Skeletal muscle satellite cell (primary cell): ENCODE data around the gene ST3GAL4.

Experiments used
- H3K27me3 ChIP-seq: 2 replicates; pipeline ENCODE4 v1.7.0; 2013; ENCODE audit warnings: low read length; ENCODE audit not compliant: control insufficient read depth, insufficient read depth
- H3K36me3 ChIP-seq: 2 replicates; pipeline ENCODE4 v1.7.0; 2013; ENCODE audit warnings: mild to moderate bottlenecking, control low read depth, low read length; ENCODE audit not compliant: insufficient read depth
- H3K4me1 ChIP-seq: 2 replicates; pipeline ENCODE4 v1.7.0; 2013; ENCODE audit warnings: low read length; ENCODE audit not compliant: control insufficient read depth, insufficient read depth
- H3K4me2 ChIP-seq: 2 replicates; pipeline ENCODE4 v1.7.0; 2013; ENCODE audit warnings: mild to moderate bottlenecking, low read length
- H3K4me3 ChIP-seq: 2 replicates; pipeline ENCODE4 v1.7.0; 2013; ENCODE audit warnings: low read length
- H3K9ac ChIP-seq: 2 replicates; pipeline ENCODE4 v1.7.0; 2013; ENCODE audit warnings: mild to moderate bottlenecking, low read depth, low read length, moderate library complexity
- H3K9me3 ChIP-seq: replicated peaks from 2 replicates; pipeline ENCODE4 v1.7.0; 2013; ENCODE audit warnings: mild to moderate bottlenecking, control low read depth, low read length

Gene ST3GAL4

DNA sequence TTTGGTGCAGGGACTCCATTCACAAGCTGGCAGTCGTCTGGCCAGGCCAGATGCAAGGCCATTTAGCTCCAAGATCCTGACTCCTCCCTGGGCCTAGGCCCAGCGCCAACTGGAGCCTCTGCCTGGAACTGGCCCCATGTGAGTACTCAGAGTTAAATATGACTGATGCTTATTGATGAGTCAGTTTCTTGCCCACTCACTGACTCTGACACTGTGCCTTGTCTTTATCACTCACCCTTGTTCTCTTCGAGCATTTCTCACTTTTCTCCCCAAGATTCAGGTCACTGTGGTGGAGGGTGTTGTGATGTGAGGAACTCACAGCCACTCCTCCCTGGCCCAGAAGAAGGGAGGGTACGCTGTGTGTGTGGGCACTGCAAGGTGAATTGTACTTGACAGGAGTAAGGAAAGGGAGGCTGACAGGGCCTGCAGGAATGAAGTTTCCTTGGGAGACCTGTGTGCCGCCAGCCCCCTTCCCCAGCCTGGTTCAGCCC lies 23.2 kb upstream of the ST3GAL4 start:
- H3K4me2 ChIP-seq: peak overlapping the region; percentile 58
- no peaks in the 10 kb centered on the region for H3K9me3 ChIP-seq
- no peak overlapping the region for H3K4me3 ChIP-seq
- peaks cover 18% of the 10 kb centered on the region for H3K4me1 ChIP-seq
- no peaks in the 10 kb centered on the region for H3K36me3 ChIP-seq
- H3K27me3 ChIP-seq: no peaks in the 10 kb centered on the region
- peak overlapping the region; percentile 14 for H3K9ac ChIP-seq

DNA sequence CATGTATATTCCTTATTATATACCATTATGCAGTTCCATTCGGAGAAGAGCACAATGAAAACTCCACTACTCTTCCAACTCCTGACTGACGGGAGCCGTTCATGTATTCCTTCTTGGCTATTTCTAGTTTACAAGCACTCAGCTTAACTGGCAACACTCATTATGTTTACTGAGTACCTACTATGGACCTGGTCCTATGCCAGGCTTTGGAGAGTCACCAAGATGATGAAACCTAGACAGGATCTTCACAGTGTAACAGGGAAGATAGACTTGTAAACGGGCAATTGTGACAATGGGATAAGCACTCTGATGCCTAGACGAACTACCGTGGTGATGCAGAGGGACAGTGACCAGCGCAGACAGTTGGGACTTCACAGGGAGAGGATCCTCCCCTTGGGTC lies 22.3 kb upstream of the ST3GAL4 start:
- no peak overlapping the region for H3K4me3 ChIP-seq
- H3K36me3 ChIP-seq: no peaks in the 10 kb centered on the region
- no peak overlapping the region for H3K4me2 ChIP-seq
- H3K9me3 ChIP-seq: no peaks in the 10 kb centered on the region
- H3K27me3 ChIP-seq: no peaks in the 10 kb centered on the region
- peaks cover 18% of the 10 kb centered on the region for H3K4me1 ChIP-seq
- H3K9ac ChIP-seq: no peak overlapping the region

DNA sequence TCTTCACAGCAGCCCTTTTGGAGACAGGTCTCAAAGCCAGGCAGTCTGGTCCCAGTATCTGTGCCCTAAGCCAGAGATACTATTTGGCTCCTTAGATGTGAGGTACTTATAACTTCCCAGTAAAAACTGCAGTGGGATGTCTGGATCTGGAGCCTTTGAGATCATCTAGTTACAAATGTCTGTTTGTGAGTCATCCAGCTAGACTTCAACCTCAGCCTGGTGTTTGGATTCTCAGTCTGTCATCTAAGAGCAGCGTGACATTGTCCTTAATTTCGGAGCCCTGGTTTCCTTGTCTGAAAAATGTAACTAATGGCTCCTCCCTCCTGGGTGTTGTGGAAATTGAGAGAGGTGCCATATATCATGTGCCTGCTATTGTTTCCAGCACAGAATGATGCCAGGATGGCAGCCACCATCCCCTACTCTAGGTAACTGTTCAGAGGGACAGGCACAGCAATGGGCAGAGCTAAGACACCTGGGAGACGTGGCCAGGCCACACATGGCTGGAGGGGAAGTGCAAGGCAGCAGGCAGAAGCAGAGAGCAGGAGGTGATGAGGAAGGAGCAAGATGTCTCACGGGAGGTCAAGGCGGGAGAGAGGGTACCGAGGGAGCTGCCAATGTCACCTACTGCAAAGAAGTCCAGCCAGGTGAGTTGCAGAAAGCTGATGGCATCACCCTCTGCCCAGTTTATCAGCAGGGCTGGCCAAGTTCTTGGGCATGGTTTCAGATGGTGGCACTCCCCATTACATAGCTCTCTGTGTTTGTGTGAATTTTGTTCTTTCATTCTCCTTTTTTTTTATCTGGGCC lies 20.6 kb upstream of the ST3GAL4 start:
- peaks cover 8% of the 10 kb centered on the region for H3K36me3 ChIP-seq
- H3K4me1 ChIP-seq: peaks cover 18% of the 10 kb centered on the region
- H3K9ac ChIP-seq: no peak overlapping the region
- H3K27me3 ChIP-seq: no peaks in the 10 kb centered on the region
- no peak overlapping the region for H3K4me3 ChIP-seq
- H3K4me2 ChIP-seq: no peak overlapping the region
- no peaks in the 10 kb centered on the region for H3K9me3 ChIP-seq

DNA sequence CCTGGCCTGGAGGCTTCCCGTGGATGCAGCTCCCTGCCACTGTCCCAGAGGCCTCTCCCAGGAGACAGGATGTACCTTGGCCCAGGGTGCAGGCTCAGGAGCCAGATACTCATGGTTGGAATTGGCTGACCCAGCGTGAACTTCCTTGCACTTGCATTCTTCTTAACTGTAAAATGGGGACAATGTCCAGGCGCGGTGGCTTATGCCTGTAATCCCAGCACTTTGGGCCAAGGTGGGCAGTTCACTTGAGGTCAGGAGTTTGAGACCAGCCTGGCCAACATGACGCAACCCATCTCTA lies 20.1 kb upstream of the ST3GAL4 start:
- H3K4me1 ChIP-seq: peaks cover 18% of the 10 kb centered on the region
- no peak overlapping the region for H3K4me2 ChIP-seq
- no peak overlapping the region for H3K4me3 ChIP-seq
- no peak overlapping the region for H3K9ac ChIP-seq
- no peaks in the 10 kb centered on the region for H3K27me3 ChIP-seq
- H3K36me3 ChIP-seq: peaks cover 8% of the 10 kb centered on the region
- no peaks in the 10 kb centered on the region for H3K9me3 ChIP-seq

DNA sequence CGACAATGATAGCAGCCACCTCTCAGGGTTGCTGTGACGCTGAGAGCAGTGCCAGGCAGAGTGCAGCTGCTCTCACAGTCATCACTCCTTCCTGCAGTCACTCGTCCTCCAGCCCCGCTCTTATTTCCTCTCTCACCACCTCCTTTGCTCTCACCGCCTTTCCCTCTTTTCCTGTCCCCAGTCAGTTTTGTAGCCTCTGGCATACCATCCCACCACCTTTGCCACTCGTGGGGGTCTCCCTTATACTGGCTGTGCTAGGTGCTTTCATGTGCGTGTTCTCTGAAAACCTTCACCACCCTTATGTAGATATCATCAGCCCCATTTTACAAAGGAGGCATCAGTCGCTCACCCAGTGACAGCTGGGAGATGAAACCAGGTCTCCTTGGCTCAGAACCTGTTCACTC lies 19.3 kb upstream of the ST3GAL4 start:
- Histone ChIP-seq H3K9ac (no peak overlapping the region), H3K4me2 (no peak overlapping the region), H3K36me3 (peaks cover 8% of the 10 kb centered on the region), H3K4me3 (no peak overlapping the region), H3K9me3 (no peaks in the 10 kb centered on the region), H3K27me3 (no peaks in the 10 kb centered on the region), H3K4me1 (peaks cover 20% of the 10 kb centered on the region)

DNA sequence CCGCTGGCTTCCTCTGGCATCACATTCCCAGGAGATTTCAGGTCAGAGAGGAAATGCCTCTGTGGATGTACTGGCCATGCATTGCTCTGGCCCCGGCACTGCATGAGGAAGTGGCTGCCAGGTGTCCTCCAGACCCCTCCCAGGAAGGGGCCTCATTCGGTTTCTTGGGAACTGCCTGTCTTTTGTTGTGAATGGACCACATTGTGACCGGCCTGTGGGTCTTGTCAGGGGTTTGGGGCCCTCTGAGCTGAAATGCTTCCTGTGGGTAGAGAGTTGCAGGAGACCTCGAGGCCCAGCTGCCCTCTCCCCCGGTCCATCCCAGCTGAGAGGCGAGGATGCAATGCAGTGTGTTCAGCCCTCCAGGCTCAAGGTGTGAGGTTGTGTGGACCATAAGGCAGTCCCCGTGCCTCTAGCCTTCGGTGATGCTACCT lies 18.8 kb upstream of the ST3GAL4 start:
- peaks cover 8% of the 10 kb centered on the region for H3K36me3 ChIP-seq
- H3K4me2 ChIP-seq: no peak overlapping the region
- H3K9me3 ChIP-seq: no peaks in the 10 kb centered on the region
- no peak overlapping the region for H3K9ac ChIP-seq
- H3K27me3 ChIP-seq: no peaks in the 10 kb centered on the region
- H3K4me3 ChIP-seq: no peak overlapping the region
- H3K4me1 ChIP-seq: peaks cover 24% of the 10 kb centered on the region

DNA sequence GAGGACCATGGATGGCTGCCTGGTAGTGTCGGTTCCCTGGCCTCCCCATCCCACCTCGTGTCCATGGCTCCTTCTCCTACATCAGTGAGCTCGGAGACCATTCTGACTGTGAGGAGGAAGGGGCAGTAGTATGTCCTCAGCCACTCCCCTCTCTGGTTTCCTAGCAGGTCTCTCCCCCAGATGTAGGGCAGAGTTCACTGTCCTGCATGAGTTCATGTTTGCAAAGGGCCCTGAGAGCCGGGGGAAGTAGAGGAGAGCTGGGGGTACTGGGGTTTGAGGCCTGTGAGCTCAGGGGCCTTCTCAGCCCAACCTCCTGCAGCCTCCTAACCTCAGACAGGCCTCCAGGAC lies 18.4 kb upstream of the ST3GAL4 start:
- peaks cover 24% of the 10 kb centered on the region for H3K4me1 ChIP-seq
- H3K9me3 ChIP-seq: no peaks in the 10 kb centered on the region
- no peak overlapping the region for H3K9ac ChIP-seq
- no peak overlapping the region for H3K4me3 ChIP-seq
- H3K36me3 ChIP-seq: peaks cover 8% of the 10 kb centered on the region
- H3K4me2 ChIP-seq: no peak overlapping the region
- no peaks in the 10 kb centered on the region for H3K27me3 ChIP-seq

DNA sequence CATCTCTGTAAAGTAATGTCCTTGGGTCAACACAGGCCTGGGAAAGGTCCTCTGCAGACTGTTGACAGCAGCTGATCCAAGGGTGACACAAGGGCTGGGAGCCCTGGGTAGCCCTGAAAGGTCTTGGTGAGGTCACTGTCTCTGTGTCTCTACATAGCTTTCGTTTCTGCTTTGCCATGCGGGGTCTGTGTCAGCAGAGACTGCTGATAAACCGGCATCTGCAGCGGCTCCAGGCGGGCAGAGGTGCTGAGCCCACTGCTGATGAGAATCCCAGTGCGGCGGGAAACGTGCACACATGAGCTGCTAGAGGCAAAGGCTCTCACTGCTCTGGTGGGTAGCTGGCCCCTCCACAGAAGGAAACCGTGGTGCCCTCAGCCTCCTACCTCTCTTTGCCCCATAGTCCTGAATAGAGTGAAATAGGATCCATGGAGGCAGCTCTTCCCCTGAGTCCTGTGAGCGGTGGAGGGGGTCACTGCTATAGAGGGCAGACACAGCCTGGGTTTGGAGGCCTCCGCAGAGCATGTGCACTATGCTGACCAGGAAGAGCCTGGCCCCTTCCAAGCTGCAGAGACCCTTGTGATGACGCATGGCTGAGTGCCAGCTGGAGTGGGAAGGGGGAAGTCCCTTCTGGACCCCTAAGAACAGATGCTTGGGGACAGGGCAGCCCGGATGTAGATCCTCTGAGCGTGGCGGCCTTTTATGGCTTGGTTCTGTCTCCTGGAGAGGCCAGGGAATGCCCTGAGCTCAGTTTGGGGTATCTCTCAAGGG lies 17.8 kb upstream of the ST3GAL4 start:
- H3K9ac ChIP-seq: no peak overlapping the region
- H3K9me3 ChIP-seq: no peaks in the 10 kb centered on the region
- H3K4me3 ChIP-seq: no peak overlapping the region
- peaks cover 11% of the 10 kb centered on the region for H3K36me3 ChIP-seq
- no peaks in the 10 kb centered on the region for H3K27me3 ChIP-seq
- H3K4me2 ChIP-seq: no peak overlapping the region
- H3K4me1 ChIP-seq: peaks cover 23% of the 10 kb centered on the region

DNA sequence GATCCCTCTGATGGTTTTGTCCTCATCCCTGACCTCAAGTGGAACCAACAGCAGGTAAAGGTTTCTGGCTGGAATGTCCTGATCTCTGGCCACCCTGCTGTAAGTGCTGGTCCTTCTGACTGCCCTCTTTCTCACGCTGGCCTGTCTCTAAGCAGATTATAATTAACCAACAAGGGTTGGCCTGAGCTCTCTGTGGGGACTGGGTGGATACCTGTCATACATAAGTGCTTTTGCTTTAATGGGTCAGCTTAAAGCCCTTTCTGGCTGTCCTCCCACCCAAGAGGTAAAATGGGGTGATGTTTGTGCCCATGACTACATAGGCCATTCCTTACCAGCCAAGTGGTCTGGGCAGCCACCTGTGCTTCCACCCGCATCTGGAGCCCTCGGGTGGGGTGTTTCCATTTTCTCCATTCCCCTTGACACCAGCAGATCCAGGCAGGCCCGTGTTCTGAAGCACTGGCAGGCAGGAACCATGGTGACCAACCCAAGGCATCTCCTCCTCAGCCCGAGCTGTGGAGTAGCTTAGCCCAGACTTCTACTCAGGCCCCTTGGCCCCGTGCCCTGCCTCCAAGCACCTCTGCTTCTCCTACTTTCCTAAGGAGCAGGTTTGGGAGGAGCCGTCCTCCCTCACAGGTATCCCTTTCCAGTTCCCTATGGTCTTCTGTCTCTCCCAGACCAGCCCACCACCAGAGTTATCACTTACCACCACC lies 17.0 kb upstream of the ST3GAL4 start:
- Histone ChIP-seq H3K36me3 (peaks cover 16% of the 10 kb centered on the region), H3K27me3 (no peaks in the 10 kb centered on the region), H3K9me3 (no peaks in the 10 kb centered on the region), H3K4me2 (no peak overlapping the region), H3K9ac (no peak overlapping the region), H3K4me3 (no peak overlapping the region), H3K4me1 (peaks cover 22% of the 10 kb centered on the region)

DNA sequence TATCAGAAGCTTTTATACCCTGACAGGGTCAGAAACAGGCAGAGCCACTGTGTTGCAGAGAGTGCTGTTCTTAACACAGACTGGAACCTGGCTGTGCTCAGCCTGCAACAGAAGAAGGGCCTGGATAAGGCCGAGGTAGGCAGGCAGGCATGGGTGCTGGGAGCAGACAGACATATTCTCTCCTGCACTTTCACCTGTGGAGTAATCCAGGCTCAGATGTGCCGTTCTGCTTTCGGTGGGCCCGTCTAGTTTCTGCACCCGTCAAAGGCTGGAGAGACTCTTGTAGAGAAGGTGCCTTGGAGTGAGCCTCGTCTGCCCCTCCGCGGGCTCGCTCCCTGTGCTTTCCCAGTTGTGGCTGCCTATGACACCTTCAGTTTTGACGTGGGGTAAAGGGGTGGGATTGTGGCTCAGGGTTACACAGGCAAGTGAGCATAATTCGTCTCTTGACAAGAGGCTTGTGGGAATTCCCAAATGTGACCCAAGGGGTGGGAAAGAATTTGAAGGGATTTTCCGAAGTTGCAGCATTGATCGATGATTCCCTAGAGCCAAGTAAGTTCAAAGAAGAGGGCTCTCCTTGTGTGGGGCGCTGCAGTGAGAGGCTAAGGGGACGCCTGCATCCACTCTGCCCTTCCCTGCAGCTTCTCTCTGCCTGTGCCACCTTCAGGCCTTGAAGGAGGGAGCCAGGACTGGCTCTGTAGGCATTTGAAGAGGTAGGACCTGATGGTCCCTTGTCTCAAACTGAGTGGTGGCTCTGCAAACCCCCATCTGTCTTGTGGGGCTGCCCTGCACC lies 16.2 kb upstream of the ST3GAL4 start:
- Histone ChIP-seq H3K4me3 (no peak overlapping the region), H3K4me1 (peaks cover 22% of the 10 kb centered on the region), H3K27me3 (no peaks in the 10 kb centered on the region), H3K9me3 (no peaks in the 10 kb centered on the region), H3K36me3 (peaks cover 17% of the 10 kb centered on the region), H3K4me2 (no peak overlapping the region), H3K9ac (no peak overlapping the region)

DNA sequence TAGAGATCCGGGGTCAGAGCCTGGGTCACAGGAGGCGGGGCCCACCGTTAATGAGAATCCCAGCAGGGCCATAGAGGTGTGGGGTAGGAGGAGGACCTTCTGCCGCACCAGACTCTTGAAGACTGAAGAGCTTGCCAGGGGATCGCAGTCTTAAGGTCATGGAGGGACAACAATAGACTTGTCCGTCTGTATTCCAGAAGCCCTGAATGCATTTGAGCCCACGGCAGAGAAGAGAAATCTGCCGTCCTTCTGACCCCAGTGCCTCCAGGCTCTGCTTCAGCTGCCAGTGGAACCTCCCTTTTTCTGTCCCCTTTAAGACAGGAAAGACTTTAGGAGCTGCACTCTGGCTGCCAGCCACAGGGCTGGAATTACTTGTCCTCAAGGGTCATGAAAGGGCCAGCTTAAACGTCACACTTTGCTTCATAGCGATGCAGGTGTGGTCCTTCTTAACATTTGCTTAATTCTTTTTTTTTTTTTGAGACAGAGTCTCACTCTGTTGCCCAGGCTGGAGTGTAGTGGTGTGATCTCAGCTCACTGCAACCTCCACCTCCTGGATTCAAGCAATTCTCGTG lies 15.5 kb upstream of the ST3GAL4 start:
- Histone ChIP-seq H3K4me2 (no peak overlapping the region), H3K4me1 (peaks cover 16% of the 10 kb centered on the region), H3K9me3 (no peaks in the 10 kb centered on the region), H3K36me3 (peaks cover 17% of the 10 kb centered on the region), H3K4me3 (no peak overlapping the region), H3K9ac (no peak overlapping the region), H3K27me3 (no peaks in the 10 kb centered on the region)
